ENCODE measurements around the gene SPEN.

SPEN gene

DNA sequence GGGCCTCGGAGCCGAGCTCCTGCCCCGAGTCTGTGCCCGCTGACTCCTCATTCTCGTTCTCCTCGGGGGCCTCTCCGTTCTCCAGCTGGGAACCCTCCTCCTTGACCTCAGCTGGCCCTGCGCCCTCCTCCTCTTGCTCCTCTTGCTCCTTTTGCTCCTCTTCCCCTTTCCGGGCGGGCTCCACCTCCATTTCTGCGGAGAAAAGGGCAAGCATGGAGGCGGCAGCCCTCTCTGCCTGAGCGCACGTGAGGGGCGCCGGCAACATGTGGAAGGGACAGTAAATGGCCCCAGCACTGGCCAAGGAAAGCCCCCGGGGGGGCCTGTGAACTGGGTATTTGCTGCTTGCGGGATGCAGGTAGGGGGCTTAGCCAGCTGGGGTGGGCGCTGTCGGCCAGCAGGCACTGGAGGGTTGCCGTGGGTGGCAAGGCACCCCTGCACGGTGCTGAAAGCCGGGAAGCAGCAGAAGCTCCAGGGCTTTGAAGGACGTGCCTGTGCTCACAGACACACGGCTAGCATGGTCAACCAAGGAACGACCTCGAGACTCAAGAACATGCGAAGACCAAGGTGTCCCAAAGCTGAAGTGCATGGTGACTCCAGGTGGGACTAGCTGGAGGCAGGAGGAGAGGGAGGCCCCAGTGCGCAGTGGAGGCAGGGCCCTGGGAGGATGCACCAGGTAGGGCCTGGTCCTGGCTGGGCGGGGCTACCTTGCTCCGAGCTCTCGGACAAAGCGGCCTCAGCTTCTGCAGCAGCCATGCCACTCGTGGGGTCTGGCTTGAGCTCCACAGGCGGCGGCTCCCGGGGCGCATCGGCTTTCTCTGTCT is 97.7 kb downstream of the SPEN start:
- Histone ChIP-seq H3K27me3 (ENCODE audit: control insufficient read depth, insufficient read depth, low read length) (no peaks in the 10 kb centered on the region), H3K4me1 (ENCODE audit: control insufficient read depth, insufficient read depth, low read length) (peaks cover 14% of the 10 kb centered on the region), H3K36me3 (ENCODE audit: control insufficient read depth, insufficient read depth, low read length) (peaks cover 19% of the 10 kb centered on the region), H3K4me3 (ENCODE audit: low read length) (no peak overlapping the region), H3K9ac (ENCODE audit: low read length) (no peak overlapping the region), H3K9me3 (ENCODE audit: control insufficient read depth, low read length) (no peaks in the 10 kb centered on the region)

DNA sequence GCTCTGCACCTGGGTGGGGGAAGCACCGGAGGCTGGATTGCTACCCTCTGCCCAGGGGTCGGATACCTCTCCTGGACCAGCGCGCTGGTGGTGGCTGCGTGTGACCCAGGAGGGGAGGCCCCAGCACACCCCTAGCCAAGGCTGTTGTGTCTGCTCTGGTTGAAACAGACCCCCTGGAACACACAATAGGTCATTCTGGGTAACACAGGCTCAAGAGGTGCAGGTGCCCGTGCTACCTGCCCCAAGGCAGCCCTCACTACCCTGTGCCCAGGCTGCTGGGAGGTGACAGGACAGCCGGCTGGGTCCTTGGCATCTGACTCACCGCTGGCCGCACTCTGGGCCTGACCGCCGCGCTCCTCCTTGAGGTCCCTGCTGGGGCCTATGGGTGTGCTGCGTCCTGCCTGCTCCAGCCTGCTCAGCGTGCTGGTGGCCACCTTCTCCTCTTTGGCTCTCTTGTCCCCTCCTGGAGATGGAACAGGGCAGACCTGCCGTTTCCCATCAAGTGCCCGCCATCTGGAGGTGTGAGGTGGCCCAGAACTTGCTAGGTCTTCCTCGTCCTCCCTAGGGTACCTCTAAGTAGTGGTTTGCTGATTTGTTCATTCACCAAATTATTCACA is 98.4 kb downstream of the SPEN start:
- Histone ChIP-seq H3K4me1 (ENCODE audit: control insufficient read depth, insufficient read depth, low read length) (peaks cover 21% of the 10 kb centered on the region), H3K9me3 (ENCODE audit: control insufficient read depth, low read length) (no peaks in the 10 kb centered on the region), H3K27me3 (ENCODE audit: control insufficient read depth, insufficient read depth, low read length) (no peaks in the 10 kb centered on the region), H3K4me3 (ENCODE audit: low read length) (no peak overlapping the region), H3K9ac (ENCODE audit: low read length) (no peak overlapping the region), H3K36me3 (ENCODE audit: control insufficient read depth, insufficient read depth, low read length) (peaks cover 12% of the 10 kb centered on the region)

DNA sequence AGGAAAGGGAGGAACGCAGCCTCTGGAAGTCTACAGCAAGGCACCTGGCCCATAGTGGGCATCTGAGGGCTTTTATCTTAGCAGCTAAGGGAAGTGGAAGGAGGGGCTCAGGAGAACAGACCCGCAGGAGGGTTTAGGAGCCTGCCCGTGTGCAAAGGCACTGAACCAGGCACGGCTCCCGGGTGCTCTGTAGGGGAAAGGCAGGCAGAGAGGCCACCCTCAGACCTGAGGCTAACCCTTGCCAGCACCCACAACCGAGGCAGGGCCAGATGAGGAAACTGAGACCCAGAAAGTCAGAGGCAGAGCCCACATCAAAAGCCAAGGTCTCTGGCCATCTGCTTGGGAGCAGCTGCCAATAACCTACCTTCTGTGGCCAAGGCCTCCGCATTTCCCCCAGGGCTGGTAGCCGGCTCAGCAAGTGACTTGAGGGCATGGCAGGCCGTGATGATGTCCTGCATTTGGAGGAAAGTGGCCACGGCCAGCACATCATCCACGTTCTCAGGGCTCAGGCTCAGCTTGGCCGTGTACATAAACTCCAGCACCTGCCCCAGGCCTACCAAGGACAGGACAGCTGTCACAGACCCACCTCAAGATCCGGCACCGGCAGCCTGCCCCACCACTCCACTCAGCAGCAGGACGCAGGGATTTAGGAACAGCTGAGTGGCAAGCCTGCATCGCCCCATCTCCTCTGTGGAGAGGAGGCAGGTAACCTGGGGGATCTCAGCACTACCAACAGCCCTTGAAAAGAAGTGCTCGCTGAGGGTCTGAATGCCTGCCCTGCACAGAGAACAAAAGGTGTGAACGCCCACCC is 99.3 kb downstream of the SPEN start:
- Histone ChIP-seq H3K9me3 (ENCODE audit: control insufficient read depth, low read length) (no peaks in the 10 kb centered on the region), H3K36me3 (ENCODE audit: control insufficient read depth, insufficient read depth, low read length) (peaks cover 12% of the 10 kb centered on the region), H3K27me3 (ENCODE audit: control insufficient read depth, insufficient read depth, low read length) (no peaks in the 10 kb centered on the region), H3K4me1 (ENCODE audit: control insufficient read depth, insufficient read depth, low read length) (peaks cover 26% of the 10 kb centered on the region), H3K9ac (ENCODE audit: low read length) (no peak overlapping the region), H3K4me3 (ENCODE audit: low read length) (no peak overlapping the region)

DNA sequence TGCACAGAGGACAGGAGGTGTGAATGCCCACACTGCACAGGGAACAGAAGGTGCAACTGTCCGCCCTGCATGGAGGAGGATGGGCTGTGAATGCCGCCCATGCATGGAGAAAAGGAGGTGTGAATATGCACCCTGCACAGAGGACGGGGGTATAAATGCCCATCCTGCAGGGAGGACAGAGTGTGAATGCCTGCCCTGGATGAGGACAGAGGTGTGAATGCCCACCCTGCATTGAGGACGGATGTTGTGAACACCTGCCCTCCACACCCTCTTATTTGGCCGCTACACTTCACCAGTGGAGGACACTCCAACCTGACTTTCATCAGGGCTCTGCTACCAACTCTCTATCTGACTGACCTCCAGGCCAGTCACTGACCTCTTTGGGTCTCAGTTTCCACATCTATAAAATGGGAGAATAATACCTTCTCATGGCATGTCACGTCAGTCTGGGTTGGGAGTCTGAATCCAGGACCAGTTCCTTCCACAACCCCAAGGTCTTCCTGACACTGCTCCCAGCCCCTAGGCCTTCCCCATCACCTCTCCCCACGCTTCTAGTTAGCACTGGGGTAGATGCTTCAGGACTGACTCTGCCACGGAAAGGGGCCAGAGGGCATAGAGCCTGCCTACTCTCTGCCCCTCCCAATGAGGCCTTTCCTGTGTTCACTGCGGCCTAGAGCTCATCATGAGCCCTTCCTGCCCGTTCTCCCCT is 100.0 kb downstream of the SPEN start:
- no peaks in the 10 kb centered on the region for H3K27me3 ChIP-seq (ENCODE audit: control insufficient read depth, insufficient read depth, low read length)
- peaks cover 26% of the 10 kb centered on the region for H3K4me1 ChIP-seq (ENCODE audit: control insufficient read depth, insufficient read depth, low read length)
- H3K36me3 ChIP-seq (ENCODE audit: control insufficient read depth, insufficient read depth, low read length): peaks cover 9% of the 10 kb centered on the region
- H3K9me3 ChIP-seq (ENCODE audit: control insufficient read depth, low read length): no peaks in the 10 kb centered on the region
- H3K9ac ChIP-seq (ENCODE audit: low read length): no peak overlapping the region
- no peak overlapping the region for H3K4me3 ChIP-seq (ENCODE audit: low read length)

DNA sequence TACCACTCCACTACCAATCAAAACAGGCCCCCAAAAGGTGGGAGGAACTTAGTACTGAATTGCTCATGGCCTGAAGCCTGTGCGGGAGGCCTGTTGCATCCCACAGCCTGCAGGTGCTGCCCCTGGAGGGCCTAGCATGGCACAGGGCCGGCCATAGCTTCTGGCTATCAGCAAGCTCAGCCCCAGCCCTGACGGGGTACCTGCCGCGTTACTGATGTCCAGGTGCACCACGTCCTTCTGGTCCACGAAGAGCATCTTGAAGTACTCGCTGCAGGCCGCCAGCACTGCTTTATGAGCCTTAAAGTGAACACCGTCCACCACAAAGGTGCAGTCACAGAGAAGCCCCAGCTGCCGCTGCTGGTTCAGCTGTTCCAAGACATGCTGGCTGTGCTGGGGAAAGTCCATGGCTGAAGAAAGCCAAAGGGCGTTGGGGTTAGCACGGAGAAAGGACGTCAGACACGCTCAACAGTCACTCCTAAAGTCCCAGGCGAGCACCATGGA is 100.6 kb downstream of the SPEN start:
- Histone ChIP-seq H3K27me3 (ENCODE audit: control insufficient read depth, insufficient read depth, low read length) (no peaks in the 10 kb centered on the region), H3K9me3 (ENCODE audit: control insufficient read depth, low read length) (no peaks in the 10 kb centered on the region), H3K4me3 (ENCODE audit: low read length) (no peak overlapping the region), H3K9ac (ENCODE audit: low read length) (no peak overlapping the region), H3K36me3 (ENCODE audit: control insufficient read depth, insufficient read depth, low read length) (peaks cover 7% of the 10 kb centered on the region), H3K4me1 (ENCODE audit: control insufficient read depth, insufficient read depth, low read length) (peaks cover 26% of the 10 kb centered on the region)

DNA sequence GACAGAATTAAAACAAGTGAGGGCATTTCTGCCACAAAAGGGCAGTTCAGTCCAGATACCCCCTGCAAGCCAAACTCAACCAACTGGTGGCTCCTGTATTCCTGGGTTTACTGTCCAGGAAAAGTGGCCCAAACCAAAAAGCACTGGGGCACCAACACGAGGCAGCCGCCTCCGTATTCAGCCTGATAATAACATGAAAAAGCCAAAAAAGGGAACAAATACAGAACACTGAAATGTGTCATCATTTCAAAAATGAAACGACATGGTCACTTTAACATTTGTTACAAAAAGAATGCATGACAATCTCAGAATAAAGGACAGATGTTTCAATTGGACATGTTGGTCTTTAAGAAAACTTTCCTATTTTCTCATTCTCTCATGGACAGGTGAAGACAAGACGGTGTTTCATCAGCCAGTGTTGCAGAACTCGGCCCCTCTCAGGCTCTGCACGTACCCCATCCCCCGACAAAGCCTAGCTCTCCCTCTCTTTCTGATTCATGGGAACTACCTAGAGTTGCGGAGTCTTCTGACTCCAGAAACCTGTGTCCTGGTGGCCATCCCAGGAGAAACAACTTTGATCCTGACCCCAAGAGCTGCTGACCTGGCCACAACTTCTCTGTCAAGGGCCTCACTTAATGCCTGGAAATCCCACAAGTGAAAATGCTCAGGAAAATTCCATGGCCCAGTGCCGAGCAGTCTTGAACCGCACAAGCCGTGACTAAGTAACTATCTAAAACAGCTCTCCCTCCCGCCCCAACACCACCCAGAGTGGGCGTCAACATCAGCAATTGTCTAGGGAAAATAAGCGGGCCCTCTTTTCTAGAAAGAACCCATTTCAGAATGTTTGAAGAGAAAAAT is 101.3 kb downstream of the SPEN start:
- no peak overlapping the region for H3K9ac ChIP-seq (ENCODE audit: low read length)
- no peaks in the 10 kb centered on the region for H3K9me3 ChIP-seq (ENCODE audit: control insufficient read depth, low read length)
- no peaks in the 10 kb centered on the region for H3K27me3 ChIP-seq (ENCODE audit: control insufficient read depth, insufficient read depth, low read length)
- peaks cover 26% of the 10 kb centered on the region for H3K4me1 ChIP-seq (ENCODE audit: control insufficient read depth, insufficient read depth, low read length)
- H3K36me3 ChIP-seq (ENCODE audit: control insufficient read depth, insufficient read depth, low read length): peaks cover 7% of the 10 kb centered on the region
- no peak overlapping the region for H3K4me3 ChIP-seq (ENCODE audit: low read length)

DNA sequence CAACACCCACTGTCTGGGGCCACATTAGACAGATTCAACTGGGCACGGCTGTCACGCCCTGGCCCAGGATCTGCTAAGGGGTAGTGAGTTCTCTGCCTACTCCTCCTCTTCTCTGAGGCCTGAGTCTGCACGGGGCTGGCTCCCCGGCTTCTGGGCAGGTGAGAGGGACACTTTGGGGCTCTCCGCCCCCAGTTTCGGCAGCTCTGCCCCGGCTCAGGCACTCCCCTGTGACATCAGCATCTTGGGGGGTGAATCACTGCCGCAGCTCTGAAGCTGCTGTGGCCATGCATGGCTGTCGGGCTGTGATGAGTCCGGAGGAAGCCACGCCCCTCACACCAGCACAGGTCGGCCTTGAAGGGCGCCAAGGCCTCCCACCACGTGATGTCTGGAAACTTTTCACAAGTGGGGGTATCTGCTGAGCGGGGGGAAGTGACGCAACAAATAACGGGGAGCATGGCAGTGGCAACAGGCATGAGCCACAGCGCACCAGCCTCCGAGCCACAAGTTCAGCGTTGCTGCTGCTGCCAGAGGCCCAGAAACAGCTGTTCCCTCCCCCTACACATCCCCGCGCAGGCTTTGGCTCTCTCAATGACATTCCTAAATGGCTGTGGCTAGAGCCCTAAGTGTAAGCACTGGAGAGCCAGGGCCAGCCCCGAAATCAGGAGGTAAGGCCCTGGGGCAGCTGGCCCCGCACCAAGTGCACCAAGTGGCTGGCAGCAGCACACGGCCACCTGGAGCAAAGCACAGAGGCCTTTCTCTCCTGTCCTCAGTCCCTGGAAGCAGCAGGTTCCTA is 102.1 kb downstream of the SPEN start:
- Histone ChIP-seq H3K9ac (ENCODE audit: low read length) (no peak overlapping the region), H3K4me3 (ENCODE audit: low read length) (no peak overlapping the region), H3K4me1 (ENCODE audit: control insufficient read depth, insufficient read depth, low read length) (peaks cover 26% of the 10 kb centered on the region)

DNA sequence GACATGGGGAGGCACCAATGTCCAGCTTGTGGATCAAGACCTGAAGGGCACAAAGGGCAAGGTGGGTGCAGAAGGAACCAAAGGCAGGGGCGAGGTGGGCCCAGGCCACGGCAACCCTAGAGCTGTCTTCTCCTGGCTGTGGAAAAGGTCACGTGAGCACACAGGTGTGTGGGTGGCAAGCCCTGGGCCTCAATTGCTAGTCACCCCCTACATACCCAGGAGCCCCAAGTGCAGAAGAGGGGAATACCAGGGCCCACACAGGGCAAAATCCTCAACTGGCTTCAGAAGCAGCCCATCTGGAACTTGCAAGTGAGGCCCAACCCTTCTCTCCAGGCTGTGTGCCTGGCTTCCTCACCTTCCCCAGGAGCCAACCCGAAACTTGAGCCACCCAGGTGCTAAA is 102.8 kb downstream of the SPEN start:
- H3K4me1 ChIP-seq (ENCODE audit: control insufficient read depth, insufficient read depth, low read length): peaks cover 26% of the 10 kb centered on the region
- no peaks in the 10 kb centered on the region for H3K9me3 ChIP-seq (ENCODE audit: control insufficient read depth, low read length)
- H3K36me3 ChIP-seq (ENCODE audit: control insufficient read depth, insufficient read depth, low read length): peaks cover 7% of the 10 kb centered on the region
- H3K9ac ChIP-seq (ENCODE audit: low read length): peak overlapping the region; percentile 25
- H3K27me3 ChIP-seq (ENCODE audit: control insufficient read depth, insufficient read depth, low read length): no peaks in the 10 kb centered on the region
- H3K4me3 ChIP-seq (ENCODE audit: low read length): no peak overlapping the region

More for the DNA sequence above, 102.1 kb downstream of the SPEN start:
- Histone ChIP-seq H3K9me3 (ENCODE audit: control insufficient read depth, low read length) (no peaks in the 10 kb centered on the region), H3K27me3 (ENCODE audit: control insufficient read depth, insufficient read depth, low read length) (no peaks in the 10 kb centered on the region), H3K36me3 (ENCODE audit: control insufficient read depth, insufficient read depth, low read length) (peaks cover 7% of the 10 kb centered on the region)

DNA sequence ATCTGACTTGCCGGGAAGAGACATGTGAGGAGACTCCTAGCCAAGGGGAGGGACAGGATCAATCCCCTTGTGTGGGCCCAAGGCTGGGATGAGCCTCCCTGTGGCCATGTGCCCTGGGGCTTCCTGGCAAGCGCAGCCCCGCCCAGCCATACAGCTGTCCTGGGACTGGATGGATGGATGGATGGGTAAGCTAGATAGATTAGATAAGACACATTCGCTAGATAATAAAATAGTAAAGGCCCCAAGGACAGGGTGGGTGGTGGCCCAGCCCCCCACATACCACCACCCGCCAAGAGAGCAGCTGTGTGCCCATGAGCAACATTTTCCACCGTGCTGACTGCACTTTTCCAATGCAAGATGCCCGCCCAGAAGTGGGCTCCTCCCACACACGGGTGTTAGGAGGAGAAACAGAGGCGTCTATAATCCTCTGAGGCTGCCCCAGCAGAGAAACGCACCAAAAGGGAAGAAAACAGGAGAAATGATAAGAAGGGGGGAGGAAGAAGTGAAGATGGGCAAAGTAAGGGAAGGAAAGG is 103.3 kb downstream of the SPEN start:
- Histone ChIP-seq H3K27me3 (ENCODE audit: control insufficient read depth, insufficient read depth, low read length) (no peaks in the 10 kb centered on the region), H3K4me1 (ENCODE audit: control insufficient read depth, insufficient read depth, low read length) (peaks cover 26% of the 10 kb centered on the region), H3K36me3 (ENCODE audit: control insufficient read depth, insufficient read depth, low read length) (peaks cover 7% of the 10 kb centered on the region), H3K9me3 (ENCODE audit: control insufficient read depth, low read length) (no peaks in the 10 kb centered on the region), H3K9ac (ENCODE audit: low read length) (peak overlapping the region; percentile 25), H3K4me3 (ENCODE audit: low read length) (no peak overlapping the region)

DNA sequence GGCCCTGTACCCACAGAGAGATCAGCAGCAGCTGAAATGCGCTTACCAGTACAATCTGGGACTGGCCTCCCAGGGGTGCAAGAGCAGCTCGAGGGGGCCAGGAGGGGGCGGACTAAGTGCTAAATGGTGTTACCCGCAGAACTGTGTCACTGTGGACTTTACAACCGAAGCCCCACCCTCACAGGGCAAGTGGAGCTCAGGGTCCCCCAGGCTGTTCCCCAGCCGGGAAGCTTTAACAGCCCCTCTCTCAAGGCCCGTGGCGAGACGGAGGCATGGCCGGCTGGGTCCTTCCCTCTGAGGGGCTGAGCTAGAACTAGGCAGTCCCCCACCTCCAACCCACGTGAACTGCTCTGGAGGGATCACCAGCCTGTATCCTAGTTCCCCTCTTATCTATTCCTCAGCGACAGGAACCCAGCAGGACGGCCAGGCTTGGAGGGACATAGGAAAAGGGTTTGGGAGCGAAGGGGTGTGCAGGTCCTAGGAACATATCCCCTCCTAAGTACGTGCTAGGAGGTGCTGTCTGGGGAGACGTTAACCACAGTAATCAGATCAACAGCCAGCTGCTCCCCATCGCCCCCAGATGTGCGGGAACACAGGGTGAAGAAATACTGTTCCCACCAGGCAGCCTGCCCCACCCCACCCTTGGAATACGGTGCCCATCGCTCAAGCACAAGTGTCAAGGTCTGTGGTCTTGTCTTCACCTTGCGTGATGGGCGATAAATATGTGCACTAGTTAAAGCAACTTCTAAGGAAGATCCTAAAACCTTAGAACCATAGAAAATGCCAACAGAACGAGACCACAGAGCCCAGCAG is 104.0 kb downstream of the SPEN start:
- Histone ChIP-seq H3K9me3 (ENCODE audit: control insufficient read depth, low read length) (no peaks in the 10 kb centered on the region), H3K4me1 (ENCODE audit: control insufficient read depth, insufficient read depth, low read length) (peaks cover 26% of the 10 kb centered on the region), H3K27me3 (ENCODE audit: control insufficient read depth, insufficient read depth, low read length) (no peaks in the 10 kb centered on the region), H3K36me3 (ENCODE audit: control insufficient read depth, insufficient read depth, low read length) (peaks cover 7% of the 10 kb centered on the region), H3K4me3 (ENCODE audit: low read length) (no peak overlapping the region), H3K9ac (ENCODE audit: low read length) (no peak overlapping the region)

All from mucosa of stomach (tissue), 1 donor.